Thyroid gland (tissue), 4 donors: Measurements from ENCODE around the gene HNRNPA2B1. TPM values are rescaled to one million over a fixed set of nuclear protein-coding genes. Genes with fewer than 3 reads are reported as not detected.

Source experiments
- DNase-seq, 2 donors: peaks; one replicate each; pipeline ENCODE4 v3.0.0-alpha.2; 2019
- H3K27ac ChIP-seq, 3 donors: fragments of 200-600 bp; sonication (generic); 1 replicate in 2 of 3; 2 replicates in 1 of 3; pipeline ENCODE4 v1.5.1; 2016 to 2019; ENCODE audit warnings: mild to moderate bottlenecking in 1 of 3, moderate library complexity in 1 of 3
- H3K27me3 ChIP-seq: fragments of 200-600 bp; sonication (generic); one replicate; pipeline ENCODE4 v1.5.1; 2019
- H3K36me3 ChIP-seq, 2 donors: fragments of 200-600 bp; sonication (generic); one replicate each; pipeline ENCODE4 v1.5.1; 2016 to 2019
- H3K4me1 ChIP-seq, 2 donors: fragments of 200-600 bp; sonication (generic); one replicate each; pipeline ENCODE4 v1.5.1; 2017 to 2019
- H3K4me3 ChIP-seq, 3 donors: fragments of 200-600 bp; sonication (generic); replicated peaks in 1 of 3; 1 replicate in 2 of 3; 2 replicates in 1 of 3; pipeline ENCODE4 v1.5.1; 2016; ENCODE audit warnings: mild to moderate bottlenecking in 1 of 3
- H3K9me3 ChIP-seq: fragments of 200-600 bp; sonication (generic); one replicate; pipeline ENCODE4 v1.5.1; 2017
- CTCF ChIP-seq, 6 experiments: fragments of 200-600 bp in 3 of 6; fragments of 450-650 bp in 3 of 6; sonication (generic) in 3 of 6; IDR thresholded peaks; one replicate each; pipeline ENCODE4 v1.5.1; 2016 to 2019; ENCODE audit warnings: antibody characterized with exemption in 6 of 6, mild to moderate bottlenecking in 2 of 6, inconsistent platforms in 1 of 6, moderate library complexity in 1 of 6
- POLR2A ChIP-seq, 2 donors: fragments of 450-650 bp; IDR thresholded peaks; one replicate each; pipeline ENCODE4 v1.6.1; 2017; ENCODE audit warnings: antibody characterized with exemption in 2 of 2, mild to moderate bottlenecking in 2 of 2, moderate library complexity in 1 of 2
- WGBS, 2 donors: methylation state at CpG; one replicate each; pipeline ENCODE4 v1.1.5; 2017; 5-methylcytosine and 5-hydroxymethylcytosine counted together
- intact Hi-C: fragments of 100-400 bp; cut with DNase I; formaldehyde crosslinking; loops from one replicate; pipeline ENCODE4 v1.15.1; 2023
- total RNA-seq, 4 donors: library from RNA; depleted of rRNA; stranded (reverse); fragments of >200 nt; gene quantifications; one replicate each; pipeline ENCODE4 v1.2.3, GENCODE V29; 2016

Gene HNRNPA2B1
- total RNA-seq, 4 donors from 2014 or later = 192 to 303 (median 239) TPM

GRCh38 chr7:26190417-26190869 is 10.1 kb downstream of the HNRNPA2B1 start:
- WGBS, 2 donors = 94 to 100% methylated on average over 1 of the region's 1 CpG
- intact Hi-C loops = no loop called here
- Histone ChIP-seq H3K9me3 (no peaks in the 10 kb centered on the region), H3K4me1 (peaks cover 0 to 18% of the 10 kb centered on the region in 2 donors), H3K27me3 (no peaks in the 10 kb centered on the region), H3K27ac (no peak overlapping the region), H3K4me3 (no peak overlapping the region), H3K36me3 (peaks cover 67 to 72% of the 10 kb centered on the region in 2 donors)
- TF ChIP-seq CTCF (IDR thresholded peaks at IDR 0.05) = no peak
- TF ChIP-seq POLR2A (IDR thresholded peaks at IDR 0.05) = no peak
- no peak for DNase-seq

- Histone ChIP-seq H3K4me1 (peaks cover 0 to 18% of the 10 kb centered on the region in 2 donors), H3K27ac (no peak overlapping the region), H3K9me3 (no peaks in the 10 kb centered on the region), H3K36me3 (peaks cover 60 to 66% of the 10 kb centered on the region in 2 donors), H3K27me3 (no peaks in the 10 kb centered on the region), H3K4me3 (no peak overlapping the region)
- WGBS, 2 donors = 76 to 89% methylated on average over 3 of the region's 3 CpGs
- DNase-seq = no peak
- intact Hi-C loops = no loop called here
- no peak for TF ChIP-seq POLR2A (IDR thresholded peaks at IDR 0.05)
Measured at GRCh38 chr7:26189697-26190096, 10.8 kb downstream of the HNRNPA2B1 start.

GRCh38 chr7:26188957-26189541 is 11.5 kb downstream of the HNRNPA2B1 start:
- H3K4me3 ChIP-seq = no peak overlapping the region
- no peaks in the 10 kb centered on the region for H3K27me3 ChIP-seq
- no peaks in the 10 kb centered on the region for H3K9me3 ChIP-seq
- TF ChIP-seq POLR2A (IDR thresholded peaks at IDR 0.05) = no peak
- TF ChIP-seq CTCF (IDR thresholded peaks at IDR 0.05) = no peak
- no peak for DNase-seq
- H3K27ac ChIP-seq = no peak overlapping the region
- H3K4me1 ChIP-seq = peaks cover 0 to 16% of the 10 kb centered on the region in 2 donors
- intact Hi-C loops = no loop called here
- 93 to 96% methylated on average over 3 of the region's 3 CpGs for WGBS, 2 donors
- H3K36me3 ChIP-seq = peaks cover 53 to 60% of the 10 kb centered on the region in 2 donors

GRCh38 chr7:26188206-26188956 is 12.2 kb downstream of the HNRNPA2B1 start:
- WGBS, 2 donors = 91 to 94% methylated on average over 9 of the region's 9 CpGs

More at GRCh38 chr7:26188206-26188956, 12.2 kb downstream of the HNRNPA2B1 start:
- Histone ChIP-seq H3K4me1 (peaks cover 4 to 13% of the 10 kb centered on the region in 2 donors), H3K9me3 (no peaks in the 10 kb centered on the region), H3K27ac (no peak overlapping the region), H3K36me3 (peaks cover 46 to 54% of the 10 kb centered on the region in 2 donors), H3K27me3 (no peaks in the 10 kb centered on the region), H3K4me3 (no peak overlapping the region)
- no peak for DNase-seq
- intact Hi-C loops = no loop called here
- TF ChIP-seq POLR2A (IDR thresholded peaks at IDR 0.05) = no peak
- TF ChIP-seq CTCF (IDR thresholded peaks at IDR 0.05) = no peak
